ENCODE measurements around the gene PLEKHH3. TPM values are rescaled to one million over a fixed set of nuclear protein-coding genes. Genes with fewer than 3 reads are reported as not detected.

Gene PLEKHH3
- total RNA-seq, 4 donors from 2014 or later: 5.4 to 64.8 (median 7.4) TPM

- no peak for TF ChIP-seq CTCF (IDR thresholded peaks at IDR 0.05; ENCODE audit: low read depth)
Observed at GRCh38 chr17:42632949-42633444, 43.8 kb downstream of the PLEKHH3 start.

GRCh38 chr17:42629411-42630009 is 47.3 kb downstream of the PLEKHH3 start:
- no peak for TF ChIP-seq CTCF (IDR thresholded peaks at IDR 0.05; ENCODE audit: low read depth)

- no peak for TF ChIP-seq CTCF (IDR thresholded peaks at IDR 0.05; ENCODE audit: low read depth)
Observed at GRCh38 chr17:42623732-42624596, 52.8 kb downstream of the PLEKHH3 start.

DNA sequence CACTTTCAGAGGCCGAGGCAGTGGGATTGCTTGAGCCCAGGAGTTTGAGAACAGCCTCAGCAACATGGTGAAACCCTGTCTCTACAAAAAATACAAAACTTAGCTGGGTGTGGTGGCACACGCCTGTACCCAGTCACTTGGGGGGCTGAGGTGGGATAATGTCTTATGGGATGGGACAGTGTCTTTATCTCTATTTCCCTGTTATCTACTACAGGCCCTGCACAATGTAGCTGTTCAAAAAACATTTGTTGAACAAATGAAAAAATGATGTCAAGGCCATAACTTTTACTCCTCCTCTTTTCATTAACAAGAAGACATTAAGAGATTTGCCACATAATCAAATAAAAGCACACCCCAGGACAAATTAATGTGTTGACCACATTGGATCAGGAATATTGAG is 53.5 kb downstream of the PLEKHH3 start:
- TF ChIP-seq CTCF (IDR thresholded peaks at IDR 0.05; ENCODE audit: low read depth): no peak

DNA sequence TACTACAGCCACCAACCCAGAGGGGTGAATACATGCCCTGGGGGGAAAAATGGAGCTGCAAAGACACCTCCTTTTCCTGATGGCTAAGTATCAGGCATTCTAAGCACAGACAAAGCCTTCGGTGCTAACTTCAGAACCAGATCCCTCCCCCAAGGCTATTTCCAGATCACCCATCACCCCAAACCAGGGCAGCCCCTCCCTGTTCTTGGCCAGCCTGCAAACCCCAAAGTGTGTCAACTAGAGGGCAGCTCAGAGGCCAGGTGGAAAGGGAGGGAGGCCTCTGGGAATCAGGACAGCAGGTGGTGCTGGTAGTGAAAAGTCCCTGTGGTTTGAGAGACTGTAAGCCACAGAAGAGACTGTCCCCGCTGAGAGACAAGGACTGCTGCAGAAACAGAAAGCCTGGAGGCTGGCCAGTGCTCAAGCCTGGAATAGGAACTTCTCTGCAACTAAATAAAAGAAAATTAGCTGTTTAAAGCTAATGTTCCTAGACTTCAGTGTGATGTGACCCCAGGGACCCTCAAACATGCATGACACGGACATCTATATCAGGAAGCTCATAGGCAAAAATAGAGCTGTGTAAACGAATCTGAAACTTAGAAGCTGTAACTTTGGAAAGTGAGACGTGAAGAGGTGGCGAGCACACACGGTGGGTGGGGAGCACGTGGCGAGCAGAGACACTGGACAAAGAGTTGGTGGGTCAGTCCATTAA is 58.2 kb downstream of the PLEKHH3 start:
- TF ChIP-seq CTCF (IDR thresholded peaks at IDR 0.05; ENCODE audit: low read depth): no peak

- TF ChIP-seq CTCF (IDR thresholded peaks at IDR 0.05; ENCODE audit: low read depth): no peak
Observed at GRCh38 chr17:42617956-42618431, 58.8 kb downstream of the PLEKHH3 start.

Small RNA genes lying within 50 kb of the gene (small RNA-seq; reads per million reads assigned to genes)
- gene MIR6780A: not detected

Other genes with a start within 250 kb of the PLEKHH3 start
- 100 to 1,000 TPM in 1 of 4 donors, 10 to 100 TPM in 3; 53.0 to 113 (median 56.1) TPM for gene ATP6V0A1, start 218.1 kb downstream of the PLEKHH3 start, total RNA-seq
- gene NAGLU, start 140.8 kb downstream of the PLEKHH3 start, total RNA-seq: 100 to 1,000 TPM in 1 of 4 donors, 10 to 100 TPM in 3; 43.5 to 123 (median 62.4) TPM
- 1 to 10 TPM in 2 of 4 donors, under 1 TPM in 2; 0.49 to 4.1 (median 1.2) TPM for gene HSD17B1, start 124.1 kb downstream of the PLEKHH3 start, total RNA-seq
- 10 to 100 TPM; 20.4 to 40.1 (median 22.7) TPM for gene COASY, start 114.8 kb downstream of the PLEKHH3 start, total RNA-seq
- gene MLX, start 109.9 kb downstream of the PLEKHH3 start, total RNA-seq: 10 to 100 TPM; 59.3 to 78.0 (median 68.8) TPM
- 1 to 10 TPM; 1.1 to 4.0 (median 3.6) TPM for gene PSMC3IP, start 99.3 kb downstream of the PLEKHH3 start, total RNA-seq
- 10 to 100 TPM; 36.4 to 62.0 (median 57.4) TPM for gene RETREG3, start 67.6 kb downstream of the PLEKHH3 start, total RNA-seq
- 10 to 100 TPM; 16.3 to 35.8 (median 23.5) TPM for gene TUBG1, start 67.3 kb downstream of the PLEKHH3 start, total RNA-seq
- gene TUBG2, start 17.7 kb downstream of the PLEKHH3 start, total RNA-seq: 10 to 100 TPM; 12.1 to 29.6 (median 21.2) TPM
- 1 to 10 TPM in 1 of 4 donors, under 1 TPM in 3; 0.44 to 8.7 (median 0.83) TPM for gene CCR10, start 4.8 kb upstream of the PLEKHH3 start, total RNA-seq
- 1 to 10 TPM; 1.8 to 3.8 (median 2.5) TPM for gene CNTNAP1, start 5.5 kb upstream of the PLEKHH3 start, total RNA-seq
- gene EZH1, start 68.0 kb upstream of the PLEKHH3 start, total RNA-seq: 100 to 1,000 TPM in 1 of 4 donors, 10 to 100 TPM in 3; 53.7 to 126 (median 91.8) TPM
- 100 to 1,000 TPM in 3 of 4 donors, 10 to 100 TPM in 1; 66.9 to 160 (median 128) TPM for gene RAMP2, start 84.2 kb upstream of the PLEKHH3 start, total RNA-seq
- 10 to 100 TPM; 40.1 to 53.4 (median 47.4) TPM for gene VPS25, start 96.5 kb upstream of the PLEKHH3 start, total RNA-seq
- under 1 TPM in 3 of 4 donors, not detected in 1; 0.16 to 0.85 (median 0.19) TPM for gene WNK4, start 103.6 kb upstream of the PLEKHH3 start, total RNA-seq
- gene COA3, start 121.7 kb upstream of the PLEKHH3 start, total RNA-seq: 10 to 100 TPM; 51.8 to 76.6 (median 60.4) TPM
- under 1 TPM in 2 of 4 donors, not detected in 2; 0.44 to 0.68 TPM for gene CNTD1, start 121.9 kb upstream of the PLEKHH3 start, total RNA-seq
- 100 to 1,000 TPM in 3 of 4 donors, 10 to 100 TPM in 1; 85.3 to 129 (median 120) TPM for gene BECN1, start 147.3 kb upstream of the PLEKHH3 start, total RNA-seq
- 10 to 100 TPM; 52.7 to 80.9 (median 60.1) TPM for gene PSME3, start 156.4 kb upstream of the PLEKHH3 start, total RNA-seq
- gene AOC2, start 167.6 kb upstream of the PLEKHH3 start, total RNA-seq: 10 to 100 TPM in 1 of 4 donors, 1 to 10 TPM in 3; 4.1 to 15.0 (median 9.4) TPM
- 100 to 1,000 TPM; 120 to 591 (median 262) TPM for gene AOC3, start 174.2 kb upstream of the PLEKHH3 start, total RNA-seq
- not detected for gene G6PC1, start 223.8 kb upstream of the PLEKHH3 start, total RNA-seq